PC-3 (cell line): ENCODE results near the gene PAPSS2.

Source experiments
- CTCF ChIP-seq: fragments of 300-600 bp; sonication (generic); conservative IDR thresholded peaks from 2 replicates; pipeline ENCODE4 v1.5.1; 2017; ENCODE audit warnings: antibody characterized with exemption, low read depth, mild to moderate bottlenecking, low read length
- EZH2 ChIP-seq: fragments of 300-600 bp; sonication (generic); IDR thresholded peaks from one replicate; pipeline ENCODE4 v1.6.1; 2017; ENCODE audit warnings: antibody characterized with exemption, mild to moderate bottlenecking, low read length; ENCODE audit not compliant: unreplicated experiment

DNA sequence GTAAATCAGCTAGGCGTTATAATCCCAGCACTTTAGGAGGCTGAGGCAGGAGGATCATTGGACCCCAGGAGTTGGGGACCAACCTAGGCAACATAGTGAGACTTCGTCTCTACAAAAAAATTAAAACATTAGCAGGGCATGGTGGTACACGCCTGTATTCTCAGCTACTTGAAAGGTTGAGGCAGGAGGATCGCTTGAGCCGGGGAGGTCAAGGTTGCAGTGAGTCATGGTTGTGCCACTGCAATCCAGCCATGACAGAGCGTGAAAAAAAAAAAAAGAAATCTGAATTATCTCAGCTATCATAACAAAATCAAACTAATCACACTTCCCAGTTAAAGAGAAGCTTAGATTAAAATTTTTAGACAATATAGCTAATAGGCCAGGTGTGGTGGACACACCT lies 123.0 kb downstream of the PAPSS2 start:
- TF ChIP-seq CTCF (no peak), EZH2 (no peak)
